Keratinocyte (primary cell): Measurements from ENCODE around the gene DPEP2. TPM values are rescaled to one million over a fixed set of nuclear protein-coding genes. Genes with fewer than 3 reads are reported as not detected.

Experiments
- DNase-seq: peaks from one replicate; pipeline ENCODE4 v3.0.0-alpha.2; 2011; ENCODE audit warnings: low read depth, missing footprints, low spot score
- FAIRE-seq: peaks from 2 replicates; lab custom pipeline; 2011; peaks lifted over from hg19 to GRCh38; lab: Jason Lieb, UNC
- H2AFZ ChIP-seq: 2 replicates; pipeline ENCODE4 v1.6.0; 2012; ENCODE audit warnings: low read length, control low read depth, inconsistent platforms; ENCODE audit not compliant: control insufficient read depth
- H3K27ac ChIP-seq: 2 replicates; pipeline ENCODE4 v1.5.1; 2011; ENCODE audit warnings: low read length; ENCODE audit not compliant: control insufficient read depth, insufficient read depth
- H3K27me3 ChIP-seq: 3 replicates; pipeline ENCODE4 v1.6.0; 2011; ENCODE audit warnings: low read length; ENCODE audit not compliant: control insufficient read depth, insufficient read depth; ENCODE audit errors: extremely low read depth
- H3K36me3 ChIP-seq, 2 experiments: 2 replicates in 1 of 2; 3 replicates in 1 of 2; pipeline ENCODE4 v1.5.1; 2011; ENCODE audit warnings: low read length in 2 of 2, mild to moderate bottlenecking in 1 of 2; ENCODE audit not compliant: control insufficient read depth in 2 of 2, insufficient read depth in 2 of 2; ENCODE audit errors: extremely low read depth in 1 of 2
- H3K4me1 ChIP-seq: 3 replicates; pipeline ENCODE4 v1.5.1; 2011; ENCODE audit warnings: low read length; ENCODE audit not compliant: control insufficient read depth, insufficient read depth; ENCODE audit errors: extremely low read depth
- H3K4me2 ChIP-seq: 3 replicates; pipeline ENCODE4 v1.6.0; 2011; ENCODE audit warnings: low read depth, low read length; ENCODE audit not compliant: control insufficient read depth, insufficient read depth; ENCODE audit errors: extremely low read depth
- H3K4me3 ChIP-seq, 3 experiments: fragments of 200-600 bp in 1 of 3; sonication (generic) in 1 of 3; 2 replicates in 2 of 3; 3 replicates in 1 of 3; pipeline ENCODE4 v1.5.1; 2011 to 2016; ENCODE audit warnings: low read length in 3 of 3, mild to moderate bottlenecking in 3 of 3, control low read depth in 2 of 3, inconsistent platforms in 1 of 3, low read depth in 1 of 3, mixed read lengths in 1 of 3, mixed run types in 1 of 3, moderate library complexity in 1 of 3; ENCODE audit not compliant: control insufficient read depth in 2 of 3, insufficient read depth in 2 of 3; ENCODE audit errors: extremely low read depth in 1 of 3
- H3K79me2 ChIP-seq: 2 replicates; pipeline ENCODE4 v1.6.0; 2012; ENCODE audit warnings: low read length; ENCODE audit not compliant: control insufficient read depth, insufficient read depth
- H3K9ac ChIP-seq: 3 replicates; pipeline ENCODE4 v1.6.0; 2011; ENCODE audit warnings: low read length; ENCODE audit not compliant: control insufficient read depth, insufficient read depth; ENCODE audit errors: extremely low read depth
- H3K9me1 ChIP-seq: 3 replicates; pipeline ENCODE4 v1.6.0; 2011; ENCODE audit warnings: low read length; ENCODE audit not compliant: control insufficient read depth, insufficient read depth; ENCODE audit errors: extremely low read depth
- H3K9me3 ChIP-seq: 2 replicates; pipeline ENCODE4 v1.5.1; 2012; ENCODE audit warnings: low read depth, low read length; ENCODE audit not compliant: control insufficient read depth
- H4K20me1 ChIP-seq: 3 replicates; pipeline ENCODE4 v1.6.0; 2011; ENCODE audit warnings: low read length; ENCODE audit not compliant: control insufficient read depth, insufficient read depth; ENCODE audit errors: extremely low read depth
- EZH2 ChIP-seq: IDR thresholded peaks from one replicate; pipeline ENCODE4 v1.6.1; 2012; ENCODE audit warnings: inconsistent platforms, mild to moderate bottlenecking, low read length, moderate library complexity
- dilution Hi-C: fragments of 300-500 bp; cut with MboI; formaldehyde crosslinking; loops from one replicate; pipeline ENCODE4 v1.7.0; 2020; ENCODE audit warnings: low sequenced_read_pairs; ENCODE audit not compliant: extremely low pct_ligation_motif_present
- polyA plus RNA-seq, 5 experiments: library from polyadenylated mRNA; depleted of rRNA in 3 of 5; stranded (reverse) in 3 of 5; stranded (forward) in 1 of 5; unstranded in 1 of 5; fragments of >200 nt; gene quantifications; 1 replicate in 1 of 5; 2 replicates in 3 of 5; 3 replicates in 1 of 5; pipeline versions ENCODE4 v1.2.1 to v1.2.3, GENCODE V29; 2011 to 2012; ENCODE audit warnings: missing spikeins in 2 of 5, low read depth in 1 of 5, low replicate concordance in 1 of 5
- TF ChIP-seq, protein P1 (sequence below), 3 experiments: IDR thresholded peaks in 1 of 3; conservative IDR thresholded peaks in 1 of 3; optimal IDR thresholded peaks in 1 of 3; 2 replicates in 2 of 3; 3 replicates in 1 of 3; pipeline versions ENCODE3 to v1.5.1; 2011; ENCODE audit warnings: low read length in 3 of 3, mild to moderate bottlenecking in 3 of 3, moderate library complexity in 2 of 3, control low read depth in 1 of 3, inconsistent platforms in 1 of 3; ENCODE audit not compliant: insufficient read depth in 2 of 3; ENCODE audit errors: extremely low read depth in 1 of 3

Gene DPEP2
- polyA plus RNA-seq, 1 donor (not counting 4 experiments of a cell fraction or from before 2014, with no cell fraction given), result not detected

DNA sequence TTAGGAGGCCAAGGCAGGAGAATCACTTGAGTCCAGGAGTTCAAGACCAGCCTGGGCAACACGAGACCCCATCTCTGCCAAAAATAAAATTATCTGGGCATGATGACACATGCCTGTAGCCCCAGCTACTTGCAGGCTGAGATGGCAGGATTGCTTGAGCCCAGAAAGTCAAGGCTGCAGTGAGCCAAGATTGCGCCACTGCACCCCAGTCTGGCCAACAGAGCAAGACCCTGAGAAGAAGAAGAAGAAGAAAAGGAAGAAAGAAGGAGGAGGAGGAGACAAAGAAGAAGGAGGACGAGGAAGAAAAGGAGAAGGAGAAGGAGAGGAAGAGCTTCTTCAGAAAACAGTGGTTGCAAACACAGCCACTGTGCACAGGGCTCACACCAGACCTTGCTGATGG is 10.6 kb downstream of the DPEP2 start:
- H3K4me2 ChIP-seq, result no peak overlapping the region
- no peak overlapping the region for H2AFZ ChIP-seq
- peaks cover 19% of the 10 kb centered on the region for H3K4me1 ChIP-seq
- no peak overlapping the region for H3K4me3 ChIP-seq
- no peaks in the 10 kb centered on the region for H3K9me1 ChIP-seq
- no peaks in the 10 kb centered on the region for H4K20me1 ChIP-seq
- no peaks in the 10 kb centered on the region for H3K79me2 ChIP-seq
- no peaks in the 10 kb centered on the region for H3K9me3 ChIP-seq
- no peaks in the 10 kb centered on the region for H3K27me3 ChIP-seq
- dilution Hi-C loops, result no loop called here
- FAIRE-seq, result no peak
- H3K9ac ChIP-seq, result no peak overlapping the region
- H3K36me3 ChIP-seq, result no peaks in the 10 kb centered on the region
- no peak for DNase-seq
- TF ChIP-seq EZH2, result no peak
- TF ChIP-seq, protein P1, sequence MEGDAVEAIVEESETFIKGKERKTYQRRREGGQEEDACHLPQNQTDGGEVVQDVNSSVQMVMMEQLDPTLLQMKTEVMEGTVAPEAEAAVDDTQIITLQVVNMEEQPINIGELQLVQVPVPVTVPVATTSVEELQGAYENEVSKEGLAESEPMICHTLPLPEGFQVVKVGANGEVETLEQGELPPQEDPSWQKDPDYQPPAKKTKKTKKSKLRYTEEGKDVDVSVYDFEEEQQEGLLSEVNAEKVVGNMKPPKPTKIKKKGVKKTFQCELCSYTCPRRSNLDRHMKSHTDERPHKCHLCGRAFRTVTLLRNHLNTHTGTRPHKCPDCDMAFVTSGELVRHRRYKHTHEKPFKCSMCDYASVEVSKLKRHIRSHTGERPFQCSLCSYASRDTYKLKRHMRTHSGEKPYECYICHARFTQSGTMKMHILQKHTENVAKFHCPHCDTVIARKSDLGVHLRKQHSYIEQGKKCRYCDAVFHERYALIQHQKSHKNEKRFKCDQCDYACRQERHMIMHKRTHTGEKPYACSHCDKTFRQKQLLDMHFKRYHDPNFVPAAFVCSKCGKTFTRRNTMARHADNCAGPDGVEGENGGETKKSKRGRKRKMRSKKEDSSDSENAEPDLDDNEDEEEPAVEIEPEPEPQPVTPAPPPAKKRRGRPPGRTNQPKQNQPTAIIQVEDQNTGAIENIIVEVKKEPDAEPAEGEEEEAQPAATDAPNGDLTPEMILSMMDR (optimal IDR thresholded peaks at IDR 0.05 in 1 of 3, IDR thresholded peaks at IDR 0.05 in 1 of 3, conservative IDR thresholded peaks at IDR 0.05 in 1 of 3; ENCODE audit: extremely low read depth in 1 of 3, insufficient read depth in 2 of 3, low read length in 3 of 3), result no peak
- H3K27ac ChIP-seq, result no peak overlapping the region

GRCh38 chr16:67987460-67988160 is 11.7 kb downstream of the DPEP2 start:
- no peaks in the 10 kb centered on the region for H3K27me3 ChIP-seq
- no peak for TF ChIP-seq EZH2
- TF ChIP-seq, protein P1 (optimal IDR thresholded peaks at IDR 0.05 in 1 of 3, IDR thresholded peaks at IDR 0.05 in 1 of 3, conservative IDR thresholded peaks at IDR 0.05 in 1 of 3; ENCODE audit: extremely low read depth in 1 of 3, insufficient read depth in 2 of 3, low read length in 3 of 3), result no peak
- dilution Hi-C loops, result no loop called here
- H3K9me1 ChIP-seq, result no peaks in the 10 kb centered on the region
- H2AFZ ChIP-seq, result no peak overlapping the region
- no peak overlapping the region for H3K27ac ChIP-seq
- H3K79me2 ChIP-seq, result no peaks in the 10 kb centered on the region
- no peaks in the 10 kb centered on the region for H3K9me3 ChIP-seq
- no peak overlapping the region for H3K4me2 ChIP-seq
- H3K4me1 ChIP-seq, result peaks cover 24% of the 10 kb centered on the region
- H4K20me1 ChIP-seq, result no peaks in the 10 kb centered on the region
- H3K36me3 ChIP-seq, result no peaks in the 10 kb centered on the region
- FAIRE-seq (no peak), DNase-seq (no peak)
- H3K4me3 ChIP-seq, result no peak overlapping the region
- H3K9ac ChIP-seq, result no peak overlapping the region
